GM18517 (cell line): ENCODE measurements around the gene ALK.

Experiments
- ATAC-seq: cut with Tn5 transposase; IDR thresholded peaks from one replicate; pipeline ENCODE4 v1.9.1; 2021; ENCODE audit warnings: mild to moderate bottlenecking, moderate library complexity; ENCODE audit not compliant: unreplicated experiment

ALK gene

GRCh38 chr2:29799628-29800027 is 121.8 kb downstream of the ALK start:
- ATAC-seq, result no peak

GRCh38 chr2:29797916-29798315 is 123.5 kb downstream of the ALK start:
- no peak for ATAC-seq

- no peak for ATAC-seq
These were observed 124.9 kb downstream of the ALK start for GRCh38 chr2:29796446-29796845.

GRCh38 chr2:29789911-29790485 is 131.4 kb downstream of the ALK start:
- no peak for ATAC-seq

- ATAC-seq, result no peak
These were observed 133.6 kb downstream of the ALK start for GRCh38 chr2:29787473-29788465.

GRCh38 chr2:29786361-29786760 is 135.0 kb downstream of the ALK start:
- ATAC-seq, result no peak

GRCh38 chr2:29783666-29784065 is 137.7 kb downstream of the ALK start:
- ATAC-seq, result no peak

- no peak for ATAC-seq
These were observed 138.6 kb downstream of the ALK start for GRCh38 chr2:29782549-29783458.

GRCh38 chr2:29782087-29782486 is 139.3 kb downstream of the ALK start:
- no peak for ATAC-seq

- no peak for ATAC-seq
These were observed 140.5 kb downstream of the ALK start for GRCh38 chr2:29780906-29781305.

GRCh38 chr2:29777161-29777560 is 144.2 kb downstream of the ALK start:
- ATAC-seq, result no peak

- ATAC-seq, result no peak
These were observed 145.0 kb downstream of the ALK start for GRCh38 chr2:29776406-29776805.

GRCh38 chr2:29775937-29776336 is 145.4 kb downstream of the ALK start:
- no peak for ATAC-seq

- no peak for ATAC-seq
These were observed 146.8 kb downstream of the ALK start for GRCh38 chr2:29774624-29775023.

GRCh38 chr2:29770846-29771245 is 150.5 kb downstream of the ALK start:
- no peak for ATAC-seq

- ATAC-seq, result no peak
These were observed 151.5 kb downstream of the ALK start for GRCh38 chr2:29769847-29770246.

GRCh38 chr2:29767606-29768335 is 153.6 kb downstream of the ALK start:
- no peak for ATAC-seq

- no peak for ATAC-seq
These were observed 155.2 kb downstream of the ALK start for GRCh38 chr2:29766191-29766590.

GRCh38 chr2:29765721-29766120 is 155.7 kb downstream of the ALK start:
- ATAC-seq, result no peak

- ATAC-seq, result no peak
These were observed 158.0 kb downstream of the ALK start for GRCh38 chr2:29763371-29763770.

- no peak for ATAC-seq
These were observed 159.1 kb downstream of the ALK start for GRCh38 chr2:29762239-29762638.
